Activated T-helper 2 cell treated with anti-CD3 and anti-CD28 coated beads, Interferon-gamma antibody, Interleukin-2, Interleukin-4, amounts not matched to agents 10 μg/mL and 5 μg/mL and 100 μg/mL, durations not matched to agents 14 hours and 24 hours and 36 hours (primary cell): ENCODE data around the gene TRMT2A. TPM values are rescaled to one million over a fixed set of nuclear protein-coding genes. Genes with fewer than 3 reads are reported as not detected.

Source experiments
- DNase-seq: peaks from one replicate; pipeline ENCODE4 v3.0.0; 2021; ENCODE audit warnings: low spot score
- H3K27ac Mint-ChIP-seq: one replicate; pipeline ENCODE4 v1.8.0; 2021; ENCODE audit warnings: mixed read lengths
- H3K27me3 Mint-ChIP-seq: one replicate; pipeline ENCODE4 v1.8.0; 2021; ENCODE audit warnings: low read depth, mixed read lengths
- H3K36me3 Mint-ChIP-seq: one replicate; pipeline ENCODE4 v1.8.0; 2021; ENCODE audit warnings: low read depth, mixed read lengths
- H3K4me1 Mint-ChIP-seq: one replicate; pipeline ENCODE4 v1.8.0; 2021; ENCODE audit warnings: low read depth, mixed read lengths
- H3K4me3 Mint-ChIP-seq: one replicate; pipeline ENCODE4 v1.8.0; 2021; ENCODE audit warnings: low read depth, mild to moderate bottlenecking, moderate library complexity, mixed read lengths
- H3K9me3 Mint-ChIP-seq: one replicate; pipeline ENCODE4 v1.8.0; 2021; ENCODE audit warnings: mixed read lengths
- intact Hi-C: fragments of 100-400 bp; cut with micrococcal nuclease; formaldehyde crosslinking; loops from one replicate; pipeline ENCODE4 v1.15.1; 2023
- total RNA-seq: library from RNA; stranded (reverse); gene quantifications from 2 replicates; pipeline ENCODE4 v1.2.3, GENCODE V29; 2022

TRMT2A gene
- total RNA-seq, 1 donor from 2014 or later, result 94.1 TPM

DNA sequence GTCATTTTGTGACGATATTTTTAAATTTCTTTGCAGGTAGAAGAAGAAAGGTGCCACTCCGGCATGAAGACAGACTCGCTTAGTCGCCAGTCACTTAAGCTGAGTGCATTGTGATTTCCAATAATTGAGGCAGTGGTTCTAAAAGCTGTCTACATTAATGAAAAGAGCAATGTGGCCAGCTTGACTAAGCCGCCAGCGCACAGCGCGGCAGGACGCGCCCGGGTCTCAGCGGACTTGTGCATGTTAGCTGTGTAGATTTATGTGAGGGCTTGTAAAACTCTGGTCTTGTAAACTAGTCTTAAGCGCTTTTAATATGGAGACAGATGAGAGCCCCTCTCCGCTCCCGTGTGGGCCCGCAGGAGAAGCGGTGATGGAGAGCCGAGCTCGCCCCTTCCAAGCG lies 31.4 kb downstream of the TRMT2A start:
- peaks cover 25% of the 10 kb centered on the region for H3K4me1 Mint-ChIP-seq

DNA sequence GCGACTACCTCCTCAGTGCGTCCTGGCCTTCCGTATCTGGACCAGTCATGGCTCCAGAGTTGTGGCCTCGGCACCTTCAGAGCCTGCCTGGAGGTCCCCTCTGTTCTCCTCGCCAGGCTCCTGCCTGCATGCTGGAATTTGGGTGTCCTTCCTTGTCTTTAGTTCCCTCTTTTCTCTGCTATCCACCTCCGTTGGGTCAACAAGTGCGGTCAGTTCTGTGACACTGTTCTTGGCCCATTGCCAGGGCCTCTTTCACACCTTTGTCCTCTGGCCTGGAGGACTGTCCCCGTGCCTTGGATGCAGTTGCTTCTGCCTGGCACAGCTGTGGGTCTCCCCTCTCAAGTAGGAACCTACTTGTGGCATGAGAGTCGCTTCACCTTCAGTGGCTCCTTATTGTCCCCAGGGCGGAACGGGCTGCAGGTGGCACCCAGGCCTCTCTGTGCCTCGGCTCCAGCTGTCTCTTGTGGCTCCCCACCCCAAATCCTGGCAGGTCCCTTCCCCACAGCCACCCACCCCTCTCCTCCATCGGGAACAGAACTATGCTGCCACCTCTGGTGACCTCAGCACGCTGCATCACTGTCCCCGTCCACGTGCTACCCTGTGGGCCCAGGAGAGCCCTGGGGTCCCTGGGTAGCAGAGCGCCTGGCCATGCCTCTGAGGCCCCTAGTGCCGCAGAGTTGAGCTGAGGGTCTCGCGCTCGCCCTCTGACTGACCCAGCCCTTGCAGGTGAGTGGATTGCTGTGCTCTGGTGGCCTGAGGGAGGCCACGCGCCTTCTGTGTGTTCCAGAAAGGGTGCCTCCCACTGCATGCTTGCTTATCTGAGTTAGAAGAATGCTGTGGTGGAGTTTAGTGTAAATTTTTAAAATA lies 32.2 kb downstream of the TRMT2A start:
- Mint-ChIP-seq H3K9me3 (no peaks in the 10 kb centered on the region), H3K4me1 (peaks cover 26% of the 10 kb centered on the region), H3K27me3 (no peaks in the 10 kb centered on the region), H3K27ac (no peak overlapping the region), H3K36me3 (peaks cover 58% of the 10 kb centered on the region), H3K4me3 (no peak overlapping the region)
- intact Hi-C loops, result loop anchor here (10.0 kb wide), 1 partner anchor 60 kb away; the partner anchor contains the start of gene TANGO2
- DNase-seq, result no peak

More for the DNA sequence above, 31.4 kb downstream of the TRMT2A start:
- H3K9me3 Mint-ChIP-seq, result no peaks in the 10 kb centered on the region
- intact Hi-C loops, result loop anchor here (10.0 kb wide), 1 partner anchor 61 kb away; the partner anchor contains the start of gene TANGO2
- no peak overlapping the region for H3K27ac Mint-ChIP-seq
- H3K4me3 Mint-ChIP-seq, result no peak overlapping the region
- H3K27me3 Mint-ChIP-seq, result no peaks in the 10 kb centered on the region
- no peak for DNase-seq
- H3K36me3 Mint-ChIP-seq, result peaks cover 65% of the 10 kb centered on the region

DNA sequence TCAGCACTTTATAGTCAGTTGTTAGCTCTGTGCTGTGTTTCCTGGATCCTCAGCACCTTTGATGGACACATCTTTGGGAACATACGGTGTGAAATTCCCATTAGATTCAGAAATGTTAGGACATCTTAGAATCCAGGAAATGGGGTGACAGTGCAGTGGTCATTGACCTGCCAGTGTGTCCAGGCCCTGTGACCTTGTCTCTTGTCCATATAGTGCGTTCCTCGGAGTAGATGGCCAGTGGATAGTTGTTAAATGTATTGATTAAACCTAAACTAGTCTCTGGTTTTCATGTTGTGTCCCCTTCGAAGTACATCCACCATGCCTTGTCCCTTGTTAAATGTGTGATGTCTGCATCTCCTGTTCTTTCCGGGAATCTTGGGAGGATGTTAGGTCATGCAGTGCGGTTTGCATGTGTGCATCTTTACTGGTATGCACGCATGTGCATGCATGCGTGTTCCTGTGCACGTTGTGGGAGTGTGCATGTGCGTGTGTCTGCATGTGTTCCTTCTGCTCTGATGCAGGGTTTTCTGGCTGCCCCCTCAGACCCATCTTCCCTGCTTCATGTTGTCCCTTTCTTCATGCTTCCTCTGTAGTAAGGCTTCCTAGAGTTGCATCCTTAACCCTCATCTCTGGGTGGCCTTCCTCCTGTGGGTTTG lies 33.0 kb downstream of the TRMT2A start:
- Mint-ChIP-seq H3K36me3 (peaks cover 50% of the 10 kb centered on the region), H3K27me3 (no peaks in the 10 kb centered on the region), H3K4me3 (no peak overlapping the region), H3K4me1 (peaks cover 26% of the 10 kb centered on the region), H3K27ac (peak overlapping the region; percentile 20), H3K9me3 (no peaks in the 10 kb centered on the region)
- DNase-seq, result no peak
- intact Hi-C loops, result loop anchor here (10.0 kb wide), 1 partner anchor 59 kb away; the partner anchor contains the start of gene TANGO2

DNA sequence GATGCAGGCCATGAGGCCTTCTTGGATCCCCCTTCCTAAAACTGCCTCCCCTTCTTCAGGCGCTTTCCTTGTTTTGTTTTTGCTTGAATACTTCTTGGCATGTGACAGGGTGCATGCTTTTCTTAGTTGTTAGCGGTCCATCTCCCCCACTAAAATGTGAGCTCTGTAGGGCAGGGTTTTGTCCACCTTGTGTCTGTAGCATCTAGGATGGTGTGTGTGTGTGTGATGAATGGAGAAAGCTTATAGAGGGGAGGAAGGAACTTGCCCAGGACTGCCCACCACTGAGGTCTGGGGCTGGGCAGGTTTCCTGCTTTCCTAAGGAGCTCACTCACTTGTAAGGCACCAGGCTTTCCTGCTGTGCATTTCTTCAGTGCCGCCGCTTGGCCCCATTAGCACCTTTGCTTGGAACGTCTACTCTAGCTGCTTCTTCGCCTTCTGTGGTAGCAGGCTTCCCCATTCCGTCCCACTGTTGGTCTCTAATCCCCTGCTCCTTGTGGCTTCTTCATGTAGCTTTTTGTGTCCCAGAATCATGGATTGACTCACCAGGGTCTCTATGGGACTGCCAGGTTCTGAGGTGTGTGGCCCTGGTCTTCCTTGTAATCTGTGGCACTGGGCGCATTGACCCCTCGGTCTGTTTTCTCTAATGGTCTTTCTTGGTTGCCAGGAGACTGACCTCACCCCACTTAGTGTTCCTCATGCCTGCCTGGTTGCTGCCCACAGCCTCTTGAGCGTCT lies 33.7 kb downstream of the TRMT2A start:
- no peaks in the 10 kb centered on the region for H3K9me3 Mint-ChIP-seq
- DNase-seq, result no peak
- peak overlapping the region; percentile 9 for H3K4me3 Mint-ChIP-seq
- H3K27ac Mint-ChIP-seq, result peak overlapping the region; percentile 69
- peaks cover 26% of the 10 kb centered on the region for H3K4me1 Mint-ChIP-seq
- H3K27me3 Mint-ChIP-seq, result no peaks in the 10 kb centered on the region
- intact Hi-C loops, result loop anchor here (10.0 kb wide), 1 partner anchor 59 kb away; the partner anchor contains the start of gene TANGO2
- H3K36me3 Mint-ChIP-seq, result peaks cover 43% of the 10 kb centered on the region

DNA sequence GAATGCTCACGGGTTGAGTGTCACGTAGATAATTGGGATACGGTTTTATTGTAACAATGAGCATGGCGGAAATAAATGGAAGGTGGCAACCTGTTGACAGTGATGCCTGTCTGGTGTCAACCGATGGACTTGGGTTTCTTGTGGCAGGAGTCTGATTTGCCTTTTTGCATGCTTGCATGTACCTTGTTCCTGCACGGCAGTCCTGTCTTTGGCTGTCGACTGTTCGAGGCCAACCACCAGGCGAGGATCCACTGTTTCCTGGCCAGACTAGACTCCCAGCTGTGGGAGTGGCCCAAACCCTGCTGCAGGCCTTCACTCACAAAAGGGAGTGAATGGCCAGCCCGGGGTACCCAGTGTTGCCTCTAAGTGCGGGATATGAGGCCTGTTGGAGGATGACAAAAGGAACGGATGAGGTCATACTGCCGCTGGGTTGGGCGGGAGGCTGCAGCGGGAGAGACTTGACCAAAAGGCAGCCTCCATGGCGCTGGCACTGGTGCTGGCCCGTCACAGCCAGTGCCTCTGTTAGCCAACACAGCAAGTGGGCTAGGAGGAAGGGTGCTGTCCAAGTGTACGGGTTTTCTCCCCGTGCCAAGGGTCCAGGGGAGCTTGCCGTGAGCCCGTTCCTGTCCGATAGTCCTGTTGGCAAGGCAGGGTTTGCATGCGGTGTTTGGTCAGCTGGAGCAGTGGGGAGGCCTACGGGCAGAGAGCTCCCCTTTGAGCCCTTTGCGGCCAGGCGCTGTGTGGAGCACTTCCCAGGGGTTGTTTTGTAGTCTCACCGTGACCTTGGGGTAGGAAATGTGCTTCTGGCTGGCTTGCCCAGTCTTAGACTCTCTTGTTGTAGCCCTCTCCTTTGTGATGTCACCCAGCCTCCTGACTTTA lies 36.0 kb downstream of the TRMT2A start:
- peak overlapping the region; percentile 75 for H3K27ac Mint-ChIP-seq
- H3K36me3 Mint-ChIP-seq, result peaks cover 22% of the 10 kb centered on the region
- no peaks in the 10 kb centered on the region for H3K9me3 Mint-ChIP-seq
- peaks cover 25% of the 10 kb centered on the region for H3K4me1 Mint-ChIP-seq
- no peak for DNase-seq
- no peaks in the 10 kb centered on the region for H3K27me3 Mint-ChIP-seq
- intact Hi-C loops, result loop anchor here (2.0 to 10.0 kb wide), 2 partner anchors 36 to 56 kb away; partner anchors contain the start of genes RANBP1, TANGO2 and TRMT2A
- H3K4me3 Mint-ChIP-seq, result peak overlapping the region; percentile 88

DNA sequence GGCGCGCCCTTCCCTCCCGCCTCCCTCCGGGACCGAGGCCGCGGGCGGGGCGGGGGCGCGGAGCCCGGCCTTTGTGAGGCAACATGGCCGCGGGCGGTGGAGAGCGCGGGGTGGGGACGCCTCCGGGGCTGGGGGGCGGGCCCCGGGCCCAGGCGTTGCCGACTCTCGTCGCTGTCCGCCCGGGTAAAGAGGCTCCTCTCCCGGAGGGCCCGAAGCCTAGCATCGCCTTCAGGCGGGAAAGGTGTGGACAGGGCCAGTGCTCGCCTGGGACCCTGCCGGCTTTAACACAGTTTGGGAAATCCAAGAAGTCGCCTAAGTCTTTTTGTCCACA lies 36.6 kb downstream of the TRMT2A start:
- Mint-ChIP-seq H3K4me3 (peak overlapping the region; percentile 88), H3K36me3 (peaks cover 17% of the 10 kb centered on the region), H3K27ac (peak overlapping the region; percentile 75), H3K27me3 (no peaks in the 10 kb centered on the region), H3K9me3 (no peaks in the 10 kb centered on the region), H3K4me1 (peaks cover 25% of the 10 kb centered on the region)
- intact Hi-C loops, result loop anchor here (2.0 to 10.0 kb wide), 2 partner anchors 36 to 56 kb away; partner anchors contain the start of genes RANBP1, TANGO2 and TRMT2A
- DNase-seq, result peak; percentile 72

DNA sequence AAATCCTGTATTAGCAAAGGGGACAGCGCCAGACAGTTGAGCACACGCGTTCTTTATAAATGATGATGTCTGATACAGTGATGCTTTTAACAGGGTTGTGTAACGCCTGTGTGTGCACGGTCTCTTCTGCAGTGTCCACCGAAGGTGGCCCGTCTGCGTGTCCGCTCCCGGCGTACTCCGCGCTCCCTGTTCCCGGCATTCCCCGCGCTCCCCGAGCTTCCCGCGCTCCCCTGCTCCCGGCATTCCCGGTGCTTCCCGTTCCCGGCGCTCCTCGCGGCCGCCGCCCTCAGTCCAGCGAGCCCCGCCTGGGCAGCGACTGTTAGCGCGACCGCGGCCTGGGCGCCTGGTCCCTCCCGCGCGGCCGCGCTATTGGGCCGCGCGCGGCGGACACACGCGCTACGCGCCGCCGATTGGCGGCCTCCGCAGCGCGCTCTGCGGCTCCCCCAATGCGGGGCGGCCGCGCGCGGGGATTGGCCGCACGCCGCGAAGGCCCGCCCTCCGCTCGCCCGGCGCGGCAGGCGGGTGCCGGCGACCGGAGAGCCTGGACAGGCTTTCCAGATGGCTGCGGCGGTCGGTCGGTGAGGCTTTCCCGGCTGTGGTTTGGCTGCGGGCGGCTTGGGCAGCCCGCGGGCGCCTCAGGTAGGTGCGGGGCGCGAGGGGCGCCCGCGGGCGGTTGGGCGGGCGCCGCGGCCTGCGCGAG lies 37.1 kb downstream of the TRMT2A start, which contains the start of gene DGCR8:
Gene DGCR8, plus strand, starts transcription at position 497 of the 700 bp plus-strand sequence. CDS start 5,723 bp downstream, outside the sequence.
- Mint-ChIP-seq H3K27ac (peak within 1 kb of the TSS; percentile 75), H3K27me3 (no peaks in the 10 kb centered on the region), H3K36me3 (peaks cover 15% of the 10 kb centered on the region), H3K4me3 (peak within 1 kb of the TSS; percentile 88), H3K4me1 (peaks cover 25% of the 10 kb centered on the region), H3K9me3 (no peaks in the 10 kb centered on the region)
- intact Hi-C loops, result loop anchor here (2.0 to 10.0 kb wide), 2 partner anchors 37 to 55 kb away; partner anchors contain the start of genes RANBP1, TANGO2 and TRMT2A
- peak; percentile 66 for DNase-seq

DNA sequence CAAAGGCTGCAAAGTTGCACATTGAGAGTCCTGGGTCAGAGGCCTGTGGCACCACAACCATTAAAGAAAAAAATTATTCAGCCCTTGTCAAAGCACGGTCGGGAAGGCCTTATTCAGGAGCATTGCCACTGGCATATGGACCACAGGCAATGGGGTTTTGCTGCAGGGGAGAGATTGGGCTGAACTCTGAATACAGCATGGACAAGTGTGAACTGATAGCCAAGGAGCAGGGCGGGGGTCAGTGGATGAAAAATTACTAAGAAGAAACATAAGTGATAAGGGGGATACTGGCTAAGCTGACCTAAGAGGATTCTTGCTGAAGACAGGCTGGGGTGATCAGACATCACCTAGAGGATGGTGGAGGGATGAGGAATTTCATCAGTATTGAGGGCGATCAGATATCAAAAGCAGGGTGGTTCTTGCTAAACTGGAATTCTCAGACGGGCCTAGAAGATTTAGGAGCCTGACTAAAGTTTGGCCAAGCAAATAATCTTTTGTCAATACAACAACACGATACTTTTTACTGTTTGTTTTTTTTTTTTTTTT lies 40.3 kb downstream of the TRMT2A start:
- intact Hi-C loops, result no loop called here
- peaks cover 6% of the 10 kb centered on the region for H3K36me3 Mint-ChIP-seq
- no peaks in the 10 kb centered on the region for H3K9me3 Mint-ChIP-seq

DNA sequence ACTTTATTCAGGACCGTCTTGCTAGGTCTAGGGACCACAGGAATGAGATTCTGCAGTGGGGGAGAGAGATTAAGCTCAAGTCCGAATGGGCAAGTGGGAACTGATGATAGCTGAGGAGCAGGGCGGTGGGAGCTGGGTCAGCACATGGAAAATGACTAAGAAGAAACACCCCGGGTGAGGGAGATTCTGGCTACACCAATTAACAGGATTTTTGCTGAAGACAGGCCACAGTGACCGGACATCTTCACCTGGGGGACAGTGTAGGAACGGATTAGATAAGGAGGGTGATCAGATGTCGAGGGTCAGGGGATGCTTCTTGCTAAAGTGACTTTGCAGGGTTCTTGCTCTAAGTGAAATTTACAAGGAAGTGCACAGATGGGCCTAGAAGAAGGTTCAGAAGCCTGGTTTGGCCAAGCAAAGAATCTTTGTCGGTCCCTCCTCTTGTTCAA lies 45.5 kb downstream of the TRMT2A start:
- Mint-ChIP-seq H3K36me3 (no peaks in the 10 kb centered on the region), H3K9me3 (no peaks in the 10 kb centered on the region), H3K4me3 (no peak overlapping the region), H3K27ac (no peak overlapping the region), H3K27me3 (no peaks in the 10 kb centered on the region), H3K4me1 (no peaks in the 10 kb centered on the region)
- intact Hi-C loops, result no loop called here
- DNase-seq, result no peak

More for the DNA sequence above, 40.3 kb downstream of the TRMT2A start:
- H3K4me3 Mint-ChIP-seq, result no peak overlapping the region
- H3K27ac Mint-ChIP-seq, result no peak overlapping the region
- H3K27me3 Mint-ChIP-seq, result no peaks in the 10 kb centered on the region
- peaks cover 9% of the 10 kb centered on the region for H3K4me1 Mint-ChIP-seq
- no peak for DNase-seq

DNA sequence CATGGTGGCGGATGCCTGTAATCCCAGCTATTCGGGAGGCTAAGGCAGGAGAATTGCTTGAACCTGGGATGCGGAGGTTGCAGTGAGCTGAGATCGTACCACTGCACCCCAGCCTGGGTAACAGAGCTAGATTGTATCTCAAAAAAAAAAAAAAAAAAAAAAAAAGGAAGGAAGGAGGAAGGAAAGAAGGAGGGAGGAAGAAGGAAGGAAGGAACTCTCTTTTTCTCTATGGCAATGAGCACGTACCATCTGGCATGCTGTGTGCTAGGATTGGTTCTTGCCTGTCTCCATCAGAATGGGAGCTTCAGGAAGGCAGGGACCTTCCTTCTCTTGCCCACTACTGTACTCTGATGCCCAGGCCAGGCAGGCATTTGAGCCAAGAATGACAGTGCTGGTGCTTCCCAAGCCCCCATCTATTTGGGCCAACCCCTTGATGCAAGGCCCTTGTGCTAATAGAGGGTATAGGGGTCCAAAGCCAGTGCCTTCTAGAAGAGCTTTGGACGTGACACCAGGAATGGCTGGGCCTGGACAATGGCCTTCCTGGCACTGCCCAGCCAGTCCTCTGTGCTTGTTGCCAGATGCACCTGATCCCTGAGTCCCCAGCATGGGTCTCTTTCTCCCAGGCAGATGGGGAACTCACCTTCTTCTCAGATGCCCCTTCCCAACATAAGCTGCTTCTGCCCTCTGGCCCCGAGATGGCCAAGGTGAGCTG lies 47.5 kb downstream of the TRMT2A start:
- Mint-ChIP-seq H3K4me1 (no peaks in the 10 kb centered on the region), H3K27ac (no peak overlapping the region), H3K36me3 (no peaks in the 10 kb centered on the region), H3K4me3 (no peak overlapping the region), H3K27me3 (no peaks in the 10 kb centered on the region), H3K9me3 (no peaks in the 10 kb centered on the region)
- intact Hi-C loops, result no loop called here
- no peak for DNase-seq
